GM12878 (cell line): ENCODE measurements around the gene EIF4E2. TPM values are rescaled to one million over a fixed set of nuclear protein-coding genes. Genes with fewer than 3 reads are reported as not detected.

Experiments used
- ATAC-seq: fragments of 200-7000 bp; cut with Tn5 transposase; 3 replicates; pipeline ENCODE4 v1.9.1; 2020; ENCODE audit warnings: mild to moderate bottlenecking, moderate library complexity
- BruUV-seq: library from RNA; stranded (reverse); fragments of 400-500 nt; replicated peaks from 2 replicates; lab custom pipeline; 2021; lab: Mats Ljungman, UMichigan
- CTCF ChIA-PET: fragments of 300-600 bp; sonication (Branson Sonifier 250); formaldehyde crosslinking; extraction: SDS; loops from one replicate; lab custom pipeline; 2021; ENCODE audit warnings: inconsistent platforms; lab: Yijun Ruan, JAX
- POLR2A ChIA-PET: fragments of 350-600 bp; formaldehyde crosslinking; extraction: SDS; loops from one replicate; lab custom pipeline; 2021; ENCODE audit warnings: inconsistent platforms; lab: Charles Lee
- RAD21 ChIA-PET: fragments of 300-600 bp; sonication (Branson Sonifier 250); formaldehyde crosslinking; loops from one replicate; lab custom pipeline; 2023; ENCODE audit warnings: antibody characterized with exemption; ENCODE audit not compliant: unreplicated experiment; lab: Charles Lee
- SMC1A ChIA-PET: fragments of 300-600 bp; sonication (Branson Sonifier 250); formaldehyde crosslinking; loops from one replicate; lab custom pipeline; 2023; ENCODE audit not compliant: unreplicated experiment, uncharacterized antibody; lab: Charles Lee
- DNase-seq: peaks from one replicate; pipeline ENCODE4 v3.0.0-alpha.2; 2011; ENCODE audit warnings: low read depth, low spot score
- FAIRE-seq: peaks from 3 replicates; lab custom pipeline; 2011; peaks lifted over from hg19 to GRCh38; lab: Jason Lieb, UNC
- H2AFZ ChIP-seq: 2 replicates; pipeline ENCODE4 v1.6.0; 2011; ENCODE audit warnings: low read depth, low read length, control low read depth; ENCODE audit not compliant: control insufficient read depth
- H3K27ac ChIP-seq: 2 replicates; pipeline ENCODE4 v1.5.1; 2011; ENCODE audit warnings: control low read depth; ENCODE audit not compliant: control insufficient read depth, insufficient read depth
- H3K27me3 ChIP-seq, 2 experiments: replicated peaks in 1 of 2; 2 replicates each; pipeline versions ENCODE4 v1.6.0 to v1.6.1; 2011; ENCODE audit warnings: low read length in 1 of 2; ENCODE audit not compliant: control insufficient read depth in 2 of 2, insufficient read depth in 2 of 2
- H3K36me3 ChIP-seq, 2 experiments: 2 replicates each; pipeline ENCODE4 v1.5.1; 2011; ENCODE audit warnings: low read length in 1 of 2; ENCODE audit not compliant: control insufficient read depth in 2 of 2, insufficient read depth in 2 of 2
- H3K4me1 ChIP-seq: 2 replicates; pipeline ENCODE4 v1.6.1; 2011; ENCODE audit warnings: mild to moderate bottlenecking, low read length, moderate library complexity, mixed read lengths; ENCODE audit not compliant: control insufficient read depth, insufficient read depth
- H3K4me2 ChIP-seq: 2 replicates; pipeline ENCODE4 v1.6.0; 2011; ENCODE audit warnings: control low read depth; ENCODE audit not compliant: control insufficient read depth, insufficient read depth
- H3K4me3 ChIP-seq: fragments of 200-600 bp; sonication (generic); 2 replicates; pipeline ENCODE4 v1.5.1; 2016
- H3K79me2 ChIP-seq: 2 replicates; pipeline ENCODE4 v1.6.0; 2011; ENCODE audit warnings: low read length; ENCODE audit not compliant: control insufficient read depth, insufficient read depth
- H3K9ac ChIP-seq: 2 replicates; pipeline ENCODE4 v1.8.0; 2011; ENCODE audit warnings: low read length, control low read depth, mixed read lengths; ENCODE audit not compliant: control insufficient read depth, insufficient read depth
- H3K9me3 ChIP-seq: replicated peaks from 3 replicates; pipeline ENCODE4 v1.5.1; 2011; ENCODE audit warnings: mild to moderate bottlenecking, low read length; ENCODE audit not compliant: control insufficient read depth, insufficient read depth
- H4K20me1 ChIP-seq: 2 replicates; pipeline ENCODE4 v1.6.0; 2011; ENCODE audit not compliant: control insufficient read depth, insufficient read depth
- CHD1 ChIP-seq: IDR thresholded peaks from 2 replicates; pipeline ENCODE4 v1.6.1; 2012; ENCODE audit warnings: low read depth, low read length, improper control_type of control experiment
- CREM ChIP-seq: IDR thresholded peaks from 2 replicates; pipeline ENCODE4 v1.6.1; 2014; ENCODE audit warnings: antibody characterized with exemption, low read depth
- E4F1 ChIP-seq: fragments of 450-650 bp; IDR thresholded peaks from 2 replicates; pipeline ENCODE4 v1.6.1; 2018; ENCODE audit warnings: borderline replicate concordance, mild to moderate bottlenecking; ENCODE audit not compliant: partially characterized antibody
- IKZF2 ChIP-seq, 2 experiments: fragments of 450-650 bp; IDR thresholded peaks; 2 replicates each; pipeline ENCODE4 v1.6.1; 2017; ENCODE audit warnings: mild to moderate bottlenecking in 2 of 2, moderate library complexity in 2 of 2
- IRF5 ChIP-seq: fragments of 450-650 bp; IDR thresholded peaks from 2 replicates; pipeline ENCODE4 v1.6.1; 2017; ENCODE audit warnings: borderline replicate concordance
- KLF5 ChIP-seq: fragments of 450-650 bp; IDR thresholded peaks from 2 replicates; pipeline ENCODE4 v1.6.1; 2014; ENCODE audit warnings: mild to moderate bottlenecking; ENCODE audit not compliant: partially characterized antibody
- MEF2A ChIP-seq: IDR thresholded peaks from 2 replicates; pipeline ENCODE4 v1.6.1; 2011; ENCODE audit warnings: low read depth, mild to moderate bottlenecking, low read length, moderate library complexity; ENCODE audit not compliant: insufficient read depth
- MTA2 ChIP-seq: fragments of 450-650 bp; IDR thresholded peaks from 2 replicates; pipeline ENCODE4 v1.6.1; 2016; ENCODE audit warnings: low read depth, mild to moderate bottlenecking, moderate library complexity
- NFXL1 ChIP-seq: fragments of 450-650 bp; IDR thresholded peaks from 2 replicates; pipeline ENCODE4 v1.6.1; 2017; ENCODE audit warnings: antibody characterized with exemption, mild to moderate bottlenecking, borderline replicate concordance
- NRF1 ChIP-seq: conservative IDR thresholded peaks from 2 replicates; pipeline ENCODE4 v1.6.1; 2011; ENCODE audit warnings: mild to moderate bottlenecking, low read depth, low read length, improper control_type of control experiment
- PRDM15 ChIP-seq: fragments of 450-650 bp; formaldehyde crosslinking; IDR thresholded peaks from 2 replicates; pipeline ENCODE4 v1.4.0; 2020; ENCODE audit warnings: mild to moderate bottlenecking, moderate library complexity
- RFX5 ChIP-seq: IDR thresholded peaks from 2 replicates; pipeline ENCODE4 v1.6.1; 2011; ENCODE audit warnings: low read depth, low read length, improper control_type of control experiment
- SMAD1 ChIP-seq: fragments of 450-650 bp; IDR thresholded peaks from 2 replicates; pipeline ENCODE4 v1.6.1; 2018; ENCODE audit warnings: mild to moderate bottlenecking, low read depth; ENCODE audit not compliant: partially characterized antibody
- STAT1 ChIP-seq: fragments of 450-650 bp; conservative IDR thresholded peaks from 2 replicates; pipeline ENCODE4 v1.6.1; 2014; ENCODE audit warnings: antibody characterized with exemption, mild to moderate bottlenecking
- SUZ12 ChIP-seq: fragments of 200-600 bp; sonication (generic); IDR thresholded peaks from one replicate; pipeline ENCODE4 v1.6.1; 2018; ENCODE audit warnings: antibody characterized with exemption, mild to moderate bottlenecking; ENCODE audit not compliant: unreplicated experiment
- TCF7 ChIP-seq: IDR thresholded peaks from 2 replicates; pipeline ENCODE4 v1.6.1; 2014; ENCODE audit warnings: antibody characterized with exemption, borderline replicate concordance
- ZNF274 ChIP-seq: IDR thresholded peaks from one replicate; pipeline ENCODE4 v1.8.0; 2011; ENCODE audit not compliant: insufficient read length, insufficient read depth
- WGBS: methylation state at CpG from one replicate; pipeline ENCODE4 v1.1.6; 2016; ENCODE audit warnings: low lambda C conversion rate; ENCODE audit not compliant: insufficient replicate concordance, insufficient coverage; ENCODE audit errors: missing lambda C conversion rate; 5-methylcytosine and 5-hydroxymethylcytosine counted together
- in situ Hi-C: fragments of 300-500 bp; cut with MboI; formaldehyde crosslinking; loops from 9 replicates; pipeline ENCODE4 v1.14.3; 2018; ENCODE audit warnings: mixed read lengths
- intact Hi-C: fragments of 100-400 bp; cut with micrococcal nuclease; formaldehyde crosslinking; loops from one replicate; pipeline ENCODE4 v1.14.2; 2022; ENCODE audit not compliant: unreplicated experiment
- polyA plus RNA-seq, 11 experiments: library from polyadenylated mRNA; depleted of rRNA in 4 of 11; unstranded in 6 of 11; stranded (reverse) in 5 of 11; fragments of >200 nt; fragmentation: Nextera tagmentation in 4 of 11; fragmentation: Illumina TruSeq in 1 of 11; extraction: Ambion mirVana in 4 of 11; extraction: Trizol in 1 of 11; gene quantifications; 1 replicate in 1 of 11; 2 replicates in 10 of 11; pipeline versions ENCODE4 v1.2.1 to v1.2.3, GENCODE V29; 2011 to 2016; ENCODE audit warnings: inconsistent platforms in 2 of 11, missing spikeins in 2 of 11, low read depth in 1 of 11
- total RNA-seq, 4 experiments: library from RNA; depleted of rRNA in 3 of 4; stranded (reverse); fragments of >200 nt in 3 of 4; fragmentation: Illumina TruSeq in 1 of 4; extraction: Trizol in 1 of 4; gene quantifications; 2 replicates each; pipeline versions ENCODE4 v1.2.1 to v1.2.3, GENCODE V29; 2013 to 2021

EIF4E2 gene
- total and polyA plus RNA-seq, 10 of the 15 experiments (the other 5 are each of a cell fraction or from before 2014, with no cell fraction given): 56.1 to 158 (median 110) TPM

- TF ChIP-seq PRDM15 (CRISPR knock-in tag): no peak
- TF ChIP-seq IKZF2 (IDR thresholded peaks at IDR 0.05): no peak
- TF ChIP-seq, all 136 proteins: peak for 0
These were observed 31.2 kb downstream of the EIF4E2 start (continued) for GRCh38 chr2:232581725-232582124.

- ChIA-PET SMC1A (no interaction called here), RAD21 (no interaction called here), CTCF (interaction anchor here (1.0 kb wide), 1 partner anchor 27 kb away, joined by 3 read pairs; no protein-coding TSS in a partner anchor), POLR2A (no interaction called here)
- Histone ChIP-seq H3K36me3 (peaks cover 0 to 10% of the 10 kb centered on the region in 2 experiments; a peak in 2 of 4 replicates), H3K9ac (no peak overlapping the region), H3K27me3 (no peaks in the 10 kb centered on the region), H3K4me2 (no peak overlapping the region), H3K27ac (no peak overlapping the region), H3K9me3 (no peaks in the 10 kb centered on the region), H3K4me1 (peaks cover 8% of the 10 kb centered on the region; the same call in 1 of the 2 replicates), H2AFZ (no peak overlapping the region), H3K79me2 (no peaks in the 10 kb centered on the region), H4K20me1 (no peaks in the 10 kb centered on the region), H3K4me3 (no peak overlapping the region)
- BruUV-seq: no TSS peak
- intact Hi-C loops: no loop called here
- in situ Hi-C loops: no loop called here
- no peak for FAIRE-seq
- ATAC-seq: no peak
- 94% methylated on average over 6 of the region's 6 CpGs for WGBS
- DNase-seq: no peak
- TF ChIP-seq SMAD1 (no peak), ZNF274 (no peak), STAT1 (no peak), IRF5 (no peak), NFXL1 (no peak), MTA2 (no peak), CHD1 (no peak), RFX5 (no peak), SUZ12 (no peak), NRF1 (no peak), KLF5 (no peak), MEF2A (no peak), TCF7 (no peak), CREM (no peak), E4F1 (no peak)
These were observed 33.7 kb downstream of the EIF4E2 start for GRCh38 chr2:232584238-232584637.
